ENCODE measurements around the gene ANXA2.
A peak's percentile ranks its signal among the peaks of the same experiment; 100 is the strongest.
"Not testable (repeated sequence)": the region's sequence is repeated elsewhere in the genome, so short reads cannot be mapped to it uniquely, and the experiment has no call there.

Gene ANXA2

DNA sequence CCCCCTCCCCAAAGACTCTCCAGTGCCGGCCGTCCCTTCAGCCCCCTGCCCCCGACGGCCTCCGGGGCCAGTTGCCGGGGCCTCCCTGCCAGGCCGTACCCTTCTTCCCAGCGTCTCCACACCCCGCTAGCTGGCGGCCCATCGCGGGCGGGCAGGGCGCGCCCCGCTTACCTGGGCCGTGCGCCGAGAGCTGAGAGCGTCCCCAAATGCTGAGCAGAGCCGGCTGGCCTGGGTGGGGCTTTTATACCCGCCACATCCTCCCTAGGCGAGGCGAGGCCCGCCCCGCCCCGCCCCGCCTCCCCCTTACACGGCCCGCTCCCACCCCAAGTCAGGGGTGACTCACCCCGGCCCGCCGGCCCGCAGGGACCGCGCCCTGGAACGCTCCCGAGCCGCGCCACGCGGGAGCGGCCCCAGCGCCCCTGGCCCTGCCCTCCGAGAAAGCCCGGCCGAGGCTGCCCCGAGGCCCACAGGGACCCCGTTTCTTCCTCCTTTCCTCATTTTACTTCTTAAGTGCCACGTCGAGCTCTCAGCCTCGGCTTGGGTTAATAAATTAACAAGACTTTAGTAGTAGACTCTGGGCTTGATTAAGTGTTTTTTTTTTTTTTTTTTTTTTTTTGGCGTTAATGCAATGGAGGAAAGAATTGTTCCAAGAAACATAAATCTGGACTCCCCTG, at the start of gene ANXA2:
ANXA2 (minus strand) TSS at position 215 of the 674 bp plus-strand sequence. CDS start 11,911 bp downstream, outside the sequence.
- DNase-seq: peak; percentile 70

DNA sequence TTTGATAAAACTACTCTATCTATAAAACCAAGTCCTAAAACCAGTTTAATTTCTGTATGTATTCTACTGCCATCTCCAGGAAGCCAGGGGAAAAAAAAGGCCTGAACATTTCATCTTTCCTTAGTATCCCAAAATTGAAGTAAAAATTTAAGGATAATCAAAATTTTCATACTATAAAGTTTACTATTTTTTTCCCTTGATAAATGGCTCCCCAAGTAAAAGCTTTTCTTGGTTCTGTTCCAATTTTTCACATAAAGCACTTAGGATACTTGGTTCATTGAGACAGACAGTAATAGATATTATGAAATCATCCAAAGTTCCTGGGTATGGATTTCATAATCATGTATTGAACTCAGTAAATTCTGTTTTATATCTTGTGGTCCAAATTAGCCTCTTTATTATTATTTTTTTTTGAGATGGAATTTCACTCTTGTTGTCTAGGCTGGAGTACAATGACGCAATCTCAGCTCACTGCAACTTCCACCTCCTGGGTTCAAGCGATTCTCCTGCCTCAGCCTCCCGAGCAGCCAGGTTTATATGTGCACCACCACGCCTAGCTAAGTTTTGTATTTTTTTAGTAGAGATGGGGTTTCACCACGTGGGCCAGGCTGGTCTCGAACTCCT, 46.6 kb upstream of the ANXA2 start:
- no peak for DNase-seq

DNA sequence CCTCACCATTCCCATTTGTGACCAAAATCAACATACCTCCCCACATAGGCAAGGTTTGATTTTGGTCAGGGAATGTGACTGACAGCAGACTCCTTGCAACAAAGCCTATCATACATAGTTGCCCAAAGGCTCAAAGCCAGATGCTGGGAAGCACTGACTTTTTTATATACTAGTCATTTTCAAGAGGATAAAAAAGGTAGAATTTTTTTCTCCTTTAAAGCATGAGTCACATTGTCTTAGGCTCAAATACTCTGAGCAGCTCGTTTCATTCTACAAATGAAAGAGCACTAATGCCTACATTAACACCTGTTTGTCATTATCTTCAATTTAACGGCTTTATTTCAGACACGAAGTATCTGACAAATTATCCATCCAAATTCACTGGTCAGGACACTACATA, 45.0 kb upstream of the ANXA2 start:
- no peak for DNase-seq

DNA sequence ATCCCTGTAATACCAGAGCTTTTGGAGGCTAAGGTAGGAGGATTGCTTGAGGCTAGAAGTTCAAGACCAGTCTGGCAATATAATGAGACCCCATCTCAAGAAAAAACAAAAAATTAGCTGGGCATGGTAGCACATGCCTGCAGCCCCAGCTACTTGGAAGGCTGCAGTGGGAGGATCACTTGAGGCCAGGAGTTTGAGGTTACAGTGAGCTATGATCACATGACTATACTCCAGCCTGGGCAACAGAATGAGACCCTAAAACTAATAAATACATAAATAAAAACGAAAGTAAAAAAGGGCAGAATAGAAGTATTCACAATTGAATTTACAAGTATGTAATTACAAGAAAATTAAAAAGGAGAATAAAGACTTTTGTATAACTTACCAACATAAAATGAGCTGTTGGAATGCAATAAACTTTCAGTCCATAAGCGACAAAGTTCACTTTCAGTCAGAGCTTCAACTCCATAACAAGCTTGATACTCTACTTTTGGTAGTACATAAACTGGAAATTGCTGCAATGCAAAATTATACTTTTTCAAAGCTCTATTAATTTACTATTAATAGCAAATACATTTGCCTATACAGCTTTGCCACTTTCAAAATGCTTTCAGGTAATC, 44.4 kb upstream of the ANXA2 start:
- no peak for DNase-seq

DNA sequence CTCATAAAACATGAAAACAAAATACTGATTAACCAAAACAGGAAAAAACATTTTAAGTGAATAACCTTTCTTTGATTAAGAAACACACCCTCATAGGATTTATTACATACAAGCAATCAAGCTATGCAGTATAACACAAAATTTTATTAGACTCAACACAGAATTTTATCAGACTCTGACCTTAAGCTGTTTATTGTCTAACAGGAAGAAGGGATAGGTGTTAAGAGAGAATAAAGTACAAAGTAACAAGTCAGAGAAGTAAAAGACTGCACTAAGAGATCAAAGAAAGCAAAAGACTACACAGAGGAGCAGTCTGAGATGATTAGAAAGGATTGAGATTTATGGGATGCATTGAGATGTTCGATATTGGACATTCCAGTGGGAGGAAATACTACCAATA, 43.5 kb upstream of the ANXA2 start:
- DNase-seq: no peak

DNA sequence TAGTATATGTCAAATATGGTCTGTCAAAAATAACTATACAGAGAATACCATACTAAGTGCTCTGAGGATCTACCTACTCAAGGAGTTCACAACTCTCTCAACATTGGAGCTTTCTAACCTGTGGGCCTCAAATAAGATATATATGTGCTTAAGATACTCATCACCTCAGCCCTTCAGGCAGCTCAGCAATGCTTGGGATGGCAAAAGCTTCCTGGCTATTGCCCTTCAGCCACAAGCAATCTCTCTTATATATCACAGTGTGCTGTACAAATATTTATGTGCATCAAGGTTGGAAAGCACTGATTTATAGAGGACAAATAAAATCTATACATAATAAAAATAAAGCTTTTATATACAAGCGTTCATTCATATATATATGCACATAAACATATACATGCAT, 40.9 kb upstream of the ANXA2 start:
- no peak for DNase-seq

DNA sequence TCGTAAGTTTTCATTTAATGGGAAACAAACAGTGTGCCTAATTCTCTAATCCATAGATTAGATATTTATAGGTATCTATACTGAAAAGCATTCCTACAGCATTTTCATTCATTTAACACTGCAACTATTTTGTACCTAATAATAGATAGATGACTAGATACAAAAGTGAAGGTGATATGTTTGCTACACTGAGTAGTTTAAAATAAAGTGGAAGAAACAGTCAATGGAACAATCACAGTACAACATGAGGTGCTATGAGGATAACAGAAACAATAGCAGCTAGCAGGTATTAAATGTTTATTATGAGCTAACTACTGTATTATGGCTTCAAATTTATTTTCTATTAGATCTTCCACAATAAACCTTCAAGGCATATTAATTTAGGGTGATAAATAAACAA, 31.1 kb upstream of the ANXA2 start:
- no peak for DNase-seq

DNA sequence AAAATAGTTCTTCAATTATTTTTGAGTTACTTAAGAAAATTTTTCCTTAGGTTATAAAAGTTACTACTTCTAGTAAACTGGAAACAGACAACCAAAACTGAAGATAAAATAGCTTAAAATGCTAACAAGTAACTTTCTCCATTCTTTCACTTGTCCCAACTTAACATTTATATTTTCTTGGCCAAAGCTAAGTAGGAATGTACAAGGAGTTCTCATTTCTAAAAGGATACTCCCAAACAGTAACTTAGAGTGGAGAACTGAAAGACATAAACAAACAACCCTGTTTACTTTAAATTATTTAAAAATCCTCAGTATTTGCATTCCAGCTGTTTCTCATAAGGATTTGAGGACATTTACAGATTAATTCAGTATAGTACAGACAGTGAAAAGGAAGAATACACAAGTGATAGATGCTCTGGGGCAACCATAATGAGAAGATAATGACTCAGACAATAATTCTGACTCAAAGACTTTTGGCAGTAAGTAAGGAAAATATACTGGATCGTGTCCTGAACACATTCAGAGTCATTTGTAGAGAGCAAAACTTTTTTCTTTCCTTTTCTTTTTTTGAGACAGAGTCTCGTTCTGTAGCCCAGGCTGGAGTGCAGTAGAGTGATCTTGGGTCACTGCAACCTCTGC, 29.2 kb upstream of the ANXA2 start:
- no peak for DNase-seq

DNA sequence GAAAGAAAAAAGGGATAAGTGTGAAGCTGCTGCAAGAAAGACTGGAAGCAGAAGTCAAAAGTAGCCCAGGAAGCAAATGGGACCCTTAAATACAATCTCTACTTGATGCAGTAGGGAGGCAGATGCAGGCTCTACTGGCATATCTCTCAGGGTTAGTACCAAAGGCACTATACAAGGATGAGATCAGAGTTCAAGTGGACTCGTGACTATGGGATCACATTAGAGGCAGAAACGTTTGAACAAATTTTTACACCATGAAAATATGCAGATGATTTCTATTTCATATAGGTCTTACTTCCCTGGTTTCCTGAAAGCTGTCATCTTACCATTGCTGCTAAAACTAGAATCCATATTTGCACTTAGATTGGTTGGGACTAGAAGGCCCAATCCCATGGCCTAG, 27.7 kb upstream of the ANXA2 start:
- no peak for DNase-seq

DNA sequence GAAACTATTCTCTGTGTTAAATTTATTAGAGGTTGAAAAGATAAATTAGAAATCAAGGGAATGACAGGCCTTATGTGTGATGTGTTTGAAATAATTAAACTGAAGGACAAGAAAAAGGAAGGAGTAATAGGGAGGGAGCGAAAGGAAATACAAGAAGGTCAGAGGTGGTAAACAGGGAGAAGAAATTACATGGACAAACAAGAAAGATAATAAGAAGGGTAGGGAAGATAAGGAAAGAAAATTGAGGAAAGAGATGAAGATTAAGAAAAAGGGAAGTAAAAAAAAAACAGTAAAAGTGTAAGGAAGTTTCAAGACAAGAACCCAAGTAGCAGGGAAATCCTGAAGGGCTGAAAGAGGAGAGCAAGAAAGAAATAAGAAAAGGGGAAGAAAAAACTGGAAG, 26.2 kb upstream of the ANXA2 start:
- DNase-seq: no peak

DNA sequence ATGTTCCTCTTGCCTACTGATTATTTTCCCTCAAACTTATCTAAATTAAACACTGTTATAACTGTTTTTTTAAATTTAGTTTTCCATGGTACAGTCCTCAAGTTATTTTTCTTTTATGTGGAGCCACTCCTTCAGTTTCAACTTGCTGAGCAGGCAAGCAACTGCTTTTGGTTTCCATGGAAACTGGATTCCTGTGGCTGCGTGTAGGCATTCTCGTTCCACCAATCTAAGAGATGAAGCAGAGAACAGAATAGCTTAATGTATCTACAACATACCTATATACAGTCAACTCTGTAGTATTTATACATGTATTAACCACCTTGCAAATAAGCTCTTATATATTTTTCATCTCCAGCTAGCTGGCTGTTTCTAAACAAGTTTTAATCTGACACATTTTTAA, 25.8 kb upstream of the ANXA2 start:
- DNase-seq: peak; percentile 92

DNA sequence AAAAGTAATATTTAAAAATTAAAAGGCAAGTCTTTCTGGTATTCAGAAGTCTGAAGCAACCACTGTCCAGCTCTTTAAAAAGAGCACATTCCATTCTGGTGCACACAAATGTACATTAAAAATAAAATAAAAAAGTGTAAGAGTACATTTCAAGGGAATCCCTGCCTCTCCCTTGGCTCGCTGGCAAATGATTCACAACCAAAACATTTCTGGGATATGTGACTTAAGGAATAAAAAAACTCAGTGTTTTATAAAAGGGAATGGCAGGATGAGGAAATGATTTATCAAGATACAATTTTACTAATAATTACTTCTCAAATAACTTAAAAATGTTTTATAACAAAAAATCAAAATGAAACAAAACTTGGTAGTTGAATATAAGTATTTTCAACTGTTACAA, 23.8 kb upstream of the ANXA2 start:
- peak; percentile 56 for DNase-seq

DNA sequence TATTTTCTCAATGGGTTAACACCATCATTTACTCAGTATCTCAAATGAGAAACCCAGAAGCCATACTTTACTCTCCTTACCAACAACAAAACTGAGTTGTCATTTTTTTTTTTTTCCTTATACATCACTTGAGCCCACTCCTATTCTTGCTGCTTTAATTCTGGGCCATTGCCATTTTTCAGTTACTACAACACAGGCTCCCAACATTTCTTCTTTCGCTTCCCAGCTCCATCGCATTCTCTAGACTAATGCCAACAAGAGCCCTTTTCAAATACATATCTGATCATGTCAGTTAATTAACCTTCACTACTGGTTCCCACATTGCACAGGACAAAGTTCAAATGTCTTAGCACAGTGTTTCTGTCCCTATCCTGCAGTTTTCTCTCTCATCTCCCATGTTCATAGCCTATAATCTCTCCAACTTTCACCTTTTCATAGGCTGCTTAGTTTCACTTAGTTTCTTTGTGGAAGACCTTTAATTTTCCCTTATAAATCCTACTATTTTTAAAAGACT, 22.5 kb upstream of the ANXA2 start:
- no peak for DNase-seq

DNA sequence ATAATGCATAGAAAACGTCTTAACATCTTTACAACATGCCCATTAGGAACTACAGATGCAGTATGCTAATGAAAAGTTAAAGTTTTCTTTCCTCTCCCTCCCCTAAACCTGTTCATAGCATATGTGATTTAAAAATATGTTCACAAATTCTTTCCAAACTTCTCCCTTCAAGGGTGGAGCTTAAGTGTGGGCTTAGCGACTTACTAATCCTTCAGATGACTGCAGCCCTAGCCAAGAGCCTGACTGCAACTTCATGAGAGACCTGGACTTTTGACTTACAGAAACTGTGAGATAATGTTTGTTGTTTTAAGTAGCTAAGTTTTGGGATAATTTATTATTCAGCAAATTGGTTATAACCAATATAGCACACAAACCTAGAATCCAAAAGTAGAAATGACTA, 22.0 kb upstream of the ANXA2 start:
- no peak for DNase-seq

DNA sequence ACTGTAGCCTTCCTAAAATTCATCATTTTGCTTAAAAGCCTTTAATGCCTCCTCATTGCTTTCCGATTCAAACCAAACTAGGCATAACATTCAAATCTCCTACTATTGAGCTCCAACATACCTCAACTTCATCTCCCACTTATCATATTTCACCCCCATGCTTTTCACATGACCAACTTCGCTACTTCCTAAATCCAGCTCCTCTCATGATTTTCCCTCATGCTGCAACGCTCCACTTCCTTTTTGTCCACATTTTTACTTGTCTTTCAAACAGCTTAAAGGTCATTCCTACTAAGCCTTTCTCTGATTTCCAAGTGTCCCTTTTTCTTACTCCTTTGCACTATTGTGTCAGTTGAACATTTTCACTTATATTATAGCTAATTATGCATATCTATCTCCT, 20.3 kb upstream of the ANXA2 start:
- no peak for DNase-seq

DNA sequence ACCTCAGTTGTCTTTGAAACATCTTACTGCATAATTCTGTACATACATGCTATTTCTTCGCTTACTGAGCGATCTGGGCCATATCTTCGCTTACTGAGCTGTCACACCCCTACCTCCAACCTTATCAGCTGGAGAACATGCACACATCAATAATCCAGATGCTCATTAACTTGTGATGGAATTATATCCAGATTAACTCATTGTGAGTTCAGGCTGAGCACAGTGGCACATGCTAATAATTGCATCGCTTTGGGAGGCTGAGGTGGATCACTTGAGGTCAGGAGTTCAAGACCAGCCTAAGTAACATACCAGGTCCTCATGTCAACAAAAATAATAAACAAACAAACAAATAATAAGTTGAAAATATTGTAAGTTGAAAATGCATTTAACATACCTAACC, 19.3 kb upstream of the ANXA2 start:
- no peak for DNase-seq

DNA sequence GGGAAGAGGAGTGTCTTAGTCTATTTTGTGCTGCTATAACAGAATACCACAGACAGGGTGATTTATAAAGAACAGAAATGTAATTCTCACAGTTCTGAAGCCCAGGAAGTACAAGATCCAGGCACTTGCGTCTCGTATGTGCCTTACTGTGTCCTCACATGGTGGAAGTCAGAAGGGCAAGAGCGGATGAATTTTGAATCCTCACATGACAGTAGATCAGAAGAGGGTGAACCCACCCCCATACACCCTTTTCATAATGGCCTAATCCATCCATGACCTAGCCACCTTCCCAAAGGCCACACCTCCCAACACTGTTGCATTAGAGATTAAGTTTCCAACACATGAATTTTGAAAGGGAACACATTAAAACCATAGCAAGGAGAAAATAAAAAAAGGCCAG, 18.7 kb upstream of the ANXA2 start:
- no peak for DNase-seq

DNA sequence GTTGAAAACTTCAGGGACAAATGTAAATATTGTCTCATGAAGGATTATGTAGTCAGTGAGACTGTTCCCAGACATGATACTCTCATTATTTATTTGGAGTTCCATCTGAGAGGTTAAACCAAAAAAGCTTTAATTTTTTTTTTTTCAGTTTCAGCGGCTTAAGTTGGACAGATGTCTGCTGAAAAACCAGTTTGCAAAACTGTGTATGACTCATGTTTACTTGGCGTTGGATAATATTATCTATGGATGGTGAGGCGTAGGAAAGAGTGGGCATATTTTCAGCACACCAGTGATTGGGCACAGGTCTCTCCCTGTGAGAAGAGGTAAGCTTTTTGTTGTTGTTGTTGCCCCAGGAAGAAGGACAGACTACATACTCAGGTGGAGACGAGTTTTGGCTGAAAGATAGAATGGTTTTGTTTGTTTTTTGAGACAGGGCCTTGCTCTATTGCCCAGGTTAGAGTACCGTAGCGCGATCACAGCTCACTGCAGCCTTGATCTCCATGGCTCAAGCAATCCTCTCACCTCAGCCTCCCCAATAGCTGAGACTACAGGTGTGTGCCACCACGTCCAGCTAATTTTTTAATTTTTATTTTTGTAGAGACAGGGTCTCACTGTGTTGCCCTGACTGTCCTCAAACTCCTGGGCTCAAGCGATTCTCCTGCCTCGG, 16.4 kb upstream of the ANXA2 start:
- no peak for DNase-seq

DNA sequence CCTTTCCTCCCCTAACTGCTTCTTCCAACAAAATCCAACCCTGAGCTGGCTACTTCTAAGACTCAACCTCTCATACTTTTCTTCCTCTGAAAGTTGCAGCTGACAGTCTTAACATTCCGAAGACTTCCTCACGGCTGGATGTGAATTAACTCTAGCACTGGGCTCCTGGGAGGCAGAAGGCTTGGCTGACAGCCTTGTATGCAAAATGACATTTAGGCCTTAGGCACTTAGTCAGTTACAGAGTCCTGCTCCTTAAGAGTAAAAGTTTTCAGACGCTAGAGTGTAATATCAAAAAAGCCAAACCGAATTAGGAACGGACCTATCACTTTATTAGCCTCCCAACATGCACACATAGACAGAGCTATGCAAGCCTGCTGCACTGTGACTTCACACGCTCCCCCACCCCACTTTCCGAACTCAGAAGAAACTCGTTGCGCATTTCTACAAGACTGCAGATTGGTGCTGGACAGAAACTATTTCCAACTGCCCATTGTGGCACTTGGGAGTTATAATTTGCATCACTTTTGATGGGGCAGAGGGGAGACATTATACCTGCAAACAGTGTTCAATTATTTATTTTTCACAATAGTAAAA, 15.5 kb upstream of the ANXA2 start:
- no peak for DNase-seq

DNA sequence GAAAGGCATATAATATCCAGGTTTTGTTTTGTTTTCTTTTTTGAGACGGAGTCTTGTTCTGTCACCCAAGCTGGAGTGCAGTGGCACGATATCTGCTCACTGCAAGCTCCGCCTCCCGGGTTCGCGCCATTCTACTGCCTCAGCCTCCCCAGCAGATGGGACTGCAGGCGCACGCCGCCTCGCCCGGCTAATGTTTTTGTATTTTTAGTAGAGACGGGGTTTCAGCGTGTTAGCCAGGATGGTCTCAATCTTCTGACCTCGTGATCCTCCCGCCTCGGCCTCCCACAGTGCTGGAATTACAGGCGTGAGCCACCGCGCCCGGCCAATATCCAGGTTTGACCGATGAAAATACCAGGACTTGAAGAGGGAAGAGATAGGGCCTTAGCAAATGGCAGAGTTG, 15.0 kb upstream of the ANXA2 start:
- DNase-seq: not testable (repeated sequence)

DNA sequence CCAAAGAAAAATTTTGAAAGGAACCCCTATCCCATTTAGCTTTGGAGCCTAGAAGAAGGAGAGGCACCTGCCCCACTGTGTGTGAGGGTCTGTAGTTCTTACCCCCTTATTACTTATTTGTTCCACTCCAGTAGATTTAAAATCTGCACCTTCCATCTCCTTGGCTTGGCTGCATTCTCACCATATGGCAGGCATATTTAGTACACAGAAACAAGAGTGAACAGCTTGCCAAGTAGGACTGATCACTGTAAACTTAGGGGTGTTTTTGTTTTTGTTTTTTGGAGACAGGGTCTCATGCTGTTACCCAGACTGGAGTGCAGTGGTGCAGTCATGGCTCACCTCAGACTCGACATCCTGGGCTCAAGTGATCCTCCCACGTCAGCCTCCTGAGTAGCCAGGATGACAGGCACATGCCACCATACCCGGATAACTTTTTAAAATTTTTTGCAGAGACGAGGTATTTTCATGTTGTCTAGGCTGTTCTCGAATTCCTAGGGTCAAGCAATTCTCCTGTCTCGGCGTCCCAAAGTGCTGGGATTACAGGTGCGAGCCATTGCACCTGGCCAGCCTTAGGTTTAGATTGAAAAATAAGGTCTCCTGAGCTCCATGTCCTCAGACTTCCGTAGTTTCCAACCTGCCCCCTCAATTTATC, 14.1 kb upstream of the ANXA2 start:
- no peak for DNase-seq

DNA sequence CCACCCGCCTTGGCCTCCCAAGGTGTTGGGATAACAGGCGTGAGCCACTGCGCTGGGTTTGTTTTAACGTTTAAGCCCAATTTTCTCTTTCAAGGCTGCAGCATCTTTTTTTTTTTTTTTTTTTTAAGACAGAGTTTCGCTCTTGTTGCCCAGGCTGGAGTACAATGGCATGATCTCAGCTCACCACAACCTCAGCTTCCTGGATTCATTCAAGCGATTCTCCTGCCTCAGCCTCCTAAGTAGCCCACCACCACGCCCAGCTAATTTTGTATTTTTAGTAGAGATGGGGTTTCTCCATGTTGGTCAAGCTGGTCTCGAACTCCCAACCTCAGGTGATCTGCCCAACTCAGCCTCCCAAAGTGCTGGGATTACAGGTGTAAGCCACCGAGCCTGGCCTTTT, 12.6 kb upstream of the ANXA2 start:
- DNase-seq: not testable (repeated sequence)
